GM10266 (cell line): ENCODE data around the gene MACROD1.

Experiments used
- DNase-seq: peaks from one replicate; pipeline ENCODE4 v3.0.0; 2012; ENCODE audit errors: extremely low spot score
- CTCF ChIP-seq: IDR thresholded peaks from 2 replicates; pipeline ENCODE4 v1.5.1; 2012; ENCODE audit warnings: mild to moderate bottlenecking, low read depth; ENCODE audit not compliant: control insufficient read depth, insufficient read depth; ENCODE audit errors: missing control alignments

The MACROD1 gene

DNA sequence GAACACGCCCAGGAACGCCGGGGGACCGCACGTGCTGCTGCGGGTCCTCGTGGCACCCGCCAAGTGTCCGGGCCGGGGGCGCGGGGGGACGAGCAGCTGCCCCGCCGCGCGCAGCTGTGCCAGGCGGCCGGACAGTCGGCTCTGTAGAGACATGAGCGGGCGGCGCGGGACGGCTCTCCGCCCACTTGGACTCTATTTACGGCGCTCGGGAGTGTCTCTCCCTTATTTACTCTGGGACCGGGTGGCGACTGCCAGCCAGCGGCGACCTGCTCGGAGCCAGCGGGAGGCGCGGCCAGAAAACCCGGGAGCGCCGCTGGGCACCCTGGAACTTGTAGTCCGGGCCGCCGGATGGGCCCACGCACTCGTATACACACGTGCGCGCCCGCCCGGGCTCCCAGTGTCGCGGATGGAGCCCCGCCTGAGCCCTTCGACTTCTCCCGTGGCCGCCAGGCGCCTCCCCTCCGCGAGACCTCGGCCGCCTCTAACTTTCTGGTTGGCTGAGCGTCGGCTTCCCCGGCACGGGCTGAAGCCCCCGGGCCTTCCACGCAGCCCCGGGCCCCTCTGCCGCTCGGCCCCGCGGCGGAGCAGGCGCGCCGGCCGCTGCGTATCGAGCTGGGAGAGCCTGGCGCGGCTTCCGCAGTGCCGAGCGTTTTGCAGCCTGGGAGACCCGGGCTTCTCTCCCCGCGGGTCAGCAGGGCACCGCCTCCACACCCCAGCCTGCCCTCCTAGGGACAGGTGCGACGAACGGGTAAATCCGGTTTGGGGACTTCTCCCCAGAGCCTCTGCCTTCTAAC, at the start of gene MACROD1:
MACROD1 (minus strand) TSS at position 272 of the 794 bp plus-strand sequence; CDS start at position 153, 119 bp downstream.
- no peak for TF ChIP-seq CTCF
- DNase-seq, result peak; percentile 94

GRCh38 chr11:64211181-64211872, 45.4 kb upstream of the MACROD1 start:
- no peak for TF ChIP-seq CTCF
- no peak for DNase-seq

- TF ChIP-seq CTCF, result no peak
- no peak for DNase-seq
These were observed 44.5 kb upstream of the MACROD1 start for GRCh38 chr11:64210301-64211020.

- no peak for DNase-seq
- no peak for TF ChIP-seq CTCF
These were observed 43.6 kb upstream of the MACROD1 start for GRCh38 chr11:64209563-64209843.

DNA sequence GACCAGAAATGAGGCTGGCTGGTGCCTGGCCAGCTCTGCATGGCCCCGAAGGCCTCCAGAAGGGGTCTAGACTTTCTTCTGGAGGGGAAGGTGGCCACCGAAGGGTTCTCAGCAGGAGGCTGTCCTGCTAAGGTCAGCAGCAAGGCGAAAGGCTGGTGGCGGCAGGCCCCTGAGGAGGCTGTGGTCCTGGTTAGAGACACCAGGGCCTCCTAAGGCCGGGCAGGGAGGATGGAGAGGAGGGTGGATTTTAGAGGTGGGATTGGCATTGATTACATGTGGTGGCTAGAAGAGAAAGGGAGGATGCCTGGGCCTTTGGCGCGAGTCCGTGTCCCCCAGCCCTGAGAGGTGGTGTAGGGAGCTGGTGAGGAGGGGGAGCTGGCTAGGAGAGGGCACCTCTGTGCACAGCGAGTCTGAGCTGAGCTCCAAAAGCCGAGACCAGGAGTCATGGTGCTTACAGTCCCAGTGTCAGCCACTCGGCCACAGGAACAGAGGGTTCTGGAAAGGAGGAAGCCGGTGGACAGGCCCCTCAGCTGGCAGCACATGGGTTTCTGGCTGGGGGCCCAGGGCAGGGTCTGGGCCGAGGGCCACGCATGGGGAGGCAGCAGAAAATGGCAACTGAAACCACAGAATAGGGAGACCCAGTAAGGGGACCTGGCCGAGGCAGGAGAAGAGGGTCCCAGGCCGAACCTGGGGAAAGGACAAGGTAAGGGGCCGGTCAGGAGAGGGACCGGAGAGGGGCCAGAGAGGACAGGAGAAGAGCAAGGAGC, 43.1 kb upstream of the MACROD1 start:
- DNase-seq, result no peak
- no peak for TF ChIP-seq CTCF

DNA sequence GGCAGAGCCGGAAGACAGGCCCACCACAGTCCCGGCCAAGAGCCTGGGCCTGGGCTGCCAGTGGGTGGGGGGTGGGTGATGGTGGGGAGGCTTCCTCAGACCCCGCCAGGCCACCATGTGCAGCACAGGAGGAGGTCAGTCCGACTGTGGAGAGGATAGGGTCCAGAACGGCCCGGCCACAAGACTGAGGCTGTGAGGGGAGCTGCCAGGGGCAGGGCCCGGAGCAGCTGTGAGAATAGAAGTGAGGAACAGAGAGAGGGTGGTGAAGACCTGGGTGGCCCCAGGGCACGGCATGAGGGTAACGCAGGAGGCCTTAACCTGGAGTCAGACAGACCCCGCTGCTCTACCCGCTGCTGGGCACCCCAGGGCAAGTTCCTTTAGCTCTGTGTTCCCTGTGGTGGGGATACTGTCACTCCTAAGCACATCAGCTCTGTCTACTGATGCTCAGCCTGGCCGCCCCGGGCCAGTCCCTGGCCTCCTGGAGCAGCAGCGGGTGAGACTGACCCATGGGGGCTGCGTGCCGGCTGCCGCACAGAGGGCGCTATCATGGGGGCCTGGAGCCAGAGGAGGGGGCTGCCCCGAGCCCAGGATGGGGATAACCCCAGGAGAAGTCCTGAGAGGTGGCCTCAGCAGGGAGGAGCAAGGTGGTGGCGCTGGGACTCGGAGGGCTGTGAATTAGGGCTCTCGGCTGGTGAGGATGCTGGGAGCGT, 42.3 kb upstream of the MACROD1 start:
- TF ChIP-seq CTCF, result no peak
- DNase-seq, result no peak
